Caco-2 (cell line): ENCODE measurements around the gene EXOC2. TPM values are rescaled to one million over a fixed set of nuclear protein-coding genes. Genes with fewer than 3 reads are reported as not detected.

ENCODE experiments used
- BruUV-seq: library from RNA; stranded (reverse); fragments of 400-500 nt; replicated peaks from 2 replicates; lab custom pipeline; 2021; lab: Mats Ljungman, UMichigan
- CTCF ChIA-PET: fragments of 300-600 bp; sonication (Branson Sonifier 250); formaldehyde crosslinking; loops from one replicate; lab custom pipeline; 2022; ENCODE audit warnings: antibody characterized with exemption; lab: Charles Lee
- POLR2A ChIA-PET: fragments of 300-600 bp; sonication (Branson Sonifier 250); formaldehyde crosslinking; loops from one replicate; lab custom pipeline; 2022; ENCODE audit warnings: antibody characterized with exemption; lab: Charles Lee
- DNase-seq, 2 experiments: peaks; one replicate each; pipeline versions ENCODE4 v3.0.0 to v3.0.0-alpha.2; 2020 to 2022
- H3K27me3 ChIP-seq: replicated peaks from 2 replicates; pipeline ENCODE4 v1.6.0; 2011; ENCODE audit warnings: low read length; ENCODE audit not compliant: control insufficient read depth, insufficient read depth
- H3K36me3 ChIP-seq: 2 replicates; pipeline ENCODE4 v1.5.1; 2011; ENCODE audit warnings: low read length; ENCODE audit not compliant: control insufficient read depth, insufficient read depth
- H3K4me1 ChIP-seq: fragments of 250-450 bp; sonication (Bioruptor Pico); 2 replicates; pipeline ENCODE4 v1.5.1; 2020; ENCODE audit warnings: mild to moderate bottlenecking
- H3K4me3 ChIP-seq: 2 replicates; pipeline ENCODE4 v1.5.1; 2011; ENCODE audit warnings: low read depth, mild to moderate bottlenecking, control low read depth, low read length
- H3K9me3 ChIP-seq: fragments of 250-450 bp; sonication (Bioruptor Pico); 2 replicates; pipeline ENCODE4 v1.5.1; 2020; ENCODE audit warnings: mild to moderate bottlenecking, moderate library complexity
- H3K27ac Mint-ChIP-seq: one replicate; pipeline ENCODE4 v1.8.0; 2022; ENCODE audit warnings: mixed read lengths; ENCODE audit not compliant: unreplicated experiment
- H3K27me3 Mint-ChIP-seq: one replicate; pipeline ENCODE4 v1.8.0; 2022; ENCODE audit warnings: mixed read lengths; ENCODE audit not compliant: insufficient read depth, unreplicated experiment
- H3K36me3 Mint-ChIP-seq: one replicate; pipeline ENCODE4 v1.8.0; 2022; ENCODE audit warnings: mild to moderate bottlenecking, mixed read lengths; ENCODE audit not compliant: insufficient read depth, unreplicated experiment
- H3K4me1 Mint-ChIP-seq: one replicate; pipeline ENCODE4 v1.8.0; 2022; ENCODE audit warnings: low read depth, mixed read lengths; ENCODE audit not compliant: unreplicated experiment
- H3K4me3 Mint-ChIP-seq: one replicate; pipeline ENCODE4 v1.8.0; 2022; ENCODE audit warnings: mild to moderate bottlenecking, moderate library complexity, mixed read lengths; ENCODE audit not compliant: unreplicated experiment
- H3K9me3 Mint-ChIP-seq: one replicate; pipeline ENCODE4 v1.8.0; 2022; ENCODE audit warnings: mixed read lengths; ENCODE audit not compliant: unreplicated experiment
- intact Hi-C: fragments of 100-400 bp; cut with micrococcal nuclease; formaldehyde crosslinking; loops from one replicate; pipeline ENCODE4 v1.10.0; 2022; ENCODE audit not compliant: unreplicated experiment
- total RNA-seq: library from RNA; stranded (reverse); gene quantifications from 2 replicates; pipeline ENCODE4 v1.2.3, GENCODE V29; 2022
- TF ChIP-seq, protein P1 (sequence below), 2 experiments: fragments of 200-600 bp in 1 of 2; IDR thresholded peaks; 1 replicate in 1 of 2; 2 replicates in 1 of 2; pipeline versions ENCODE4 v1.5.1 to v1.8.0; 2011 to 2022; ENCODE audit warnings: antibody characterized with exemption in 1 of 2, control low read depth in 1 of 2, inconsistent platforms in 1 of 2, low read depth in 1 of 2, low read length in 1 of 2, mild to moderate bottlenecking in 1 of 2, moderate library complexity in 1 of 2; ENCODE audit not compliant: insufficient read depth in 1 of 2, severe bottlenecking in 1 of 2, unreplicated experiment in 1 of 2

Gene EXOC2
- total RNA-seq, 1 experiment from 2014 or later: 21.4 TPM

DNA sequence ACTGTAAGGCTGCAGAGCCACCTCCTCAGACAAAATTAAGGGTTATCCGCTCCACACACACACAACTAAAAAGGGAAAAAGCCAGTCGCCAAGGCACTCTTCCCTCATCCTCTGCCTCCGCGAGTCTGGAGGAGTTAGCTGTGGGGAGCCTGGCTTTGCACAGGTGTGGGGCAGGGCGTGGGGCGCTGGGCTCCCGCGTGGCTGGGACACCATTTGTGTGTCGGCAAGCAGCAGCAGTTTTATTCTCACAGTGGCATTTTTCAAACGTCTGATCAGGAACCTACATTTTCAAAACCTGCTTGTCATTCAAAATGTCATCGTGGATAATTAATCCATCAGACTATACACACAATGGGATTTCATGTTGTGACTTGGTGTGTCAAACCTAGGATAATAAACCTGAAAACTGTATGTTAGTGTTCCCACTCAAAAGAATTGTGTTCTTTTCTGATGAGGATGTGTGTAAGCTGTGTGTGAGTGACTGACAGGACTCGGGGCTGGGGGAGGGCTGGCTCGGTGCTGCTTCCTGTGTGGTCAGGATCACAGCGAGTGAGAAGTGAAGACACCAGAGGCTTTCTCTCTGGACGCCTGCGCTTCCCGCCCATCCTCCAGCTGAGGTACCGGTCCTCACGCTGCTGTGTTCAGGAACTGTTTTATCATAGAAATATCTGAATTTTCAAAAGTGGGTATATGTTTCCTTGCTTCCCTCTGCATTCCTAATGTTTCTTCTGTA is 218.3 kb downstream of the EXOC2 start:
- no peak for DNase-seq
- Mint-ChIP-seq H3K36me3 (no peaks in the 10 kb centered on the region), H3K27me3 (peaks cover 5% of the 10 kb centered on the region), H3K27ac (no peak overlapping the region), H3K4me1 (no peaks in the 10 kb centered on the region), H3K4me3 (no peak overlapping the region), H3K9me3 (no peaks in the 10 kb centered on the region)
- no peaks in the 10 kb centered on the region for H3K36me3 ChIP-seq
- TF ChIP-seq, protein P1, sequence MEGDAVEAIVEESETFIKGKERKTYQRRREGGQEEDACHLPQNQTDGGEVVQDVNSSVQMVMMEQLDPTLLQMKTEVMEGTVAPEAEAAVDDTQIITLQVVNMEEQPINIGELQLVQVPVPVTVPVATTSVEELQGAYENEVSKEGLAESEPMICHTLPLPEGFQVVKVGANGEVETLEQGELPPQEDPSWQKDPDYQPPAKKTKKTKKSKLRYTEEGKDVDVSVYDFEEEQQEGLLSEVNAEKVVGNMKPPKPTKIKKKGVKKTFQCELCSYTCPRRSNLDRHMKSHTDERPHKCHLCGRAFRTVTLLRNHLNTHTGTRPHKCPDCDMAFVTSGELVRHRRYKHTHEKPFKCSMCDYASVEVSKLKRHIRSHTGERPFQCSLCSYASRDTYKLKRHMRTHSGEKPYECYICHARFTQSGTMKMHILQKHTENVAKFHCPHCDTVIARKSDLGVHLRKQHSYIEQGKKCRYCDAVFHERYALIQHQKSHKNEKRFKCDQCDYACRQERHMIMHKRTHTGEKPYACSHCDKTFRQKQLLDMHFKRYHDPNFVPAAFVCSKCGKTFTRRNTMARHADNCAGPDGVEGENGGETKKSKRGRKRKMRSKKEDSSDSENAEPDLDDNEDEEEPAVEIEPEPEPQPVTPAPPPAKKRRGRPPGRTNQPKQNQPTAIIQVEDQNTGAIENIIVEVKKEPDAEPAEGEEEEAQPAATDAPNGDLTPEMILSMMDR (IDR thresholded peaks at IDR 0.05; ENCODE audit: insufficient read depth in 1 of 2, low read depth in 1 of 2, low read length in 1 of 2, severe bottlenecking in 1 of 2, unreplicated experiment in 1 of 2): no peak
- H3K4me3 ChIP-seq: no peak overlapping the region
- no peaks in the 10 kb centered on the region for H3K27me3 ChIP-seq
- POLR2A ChIA-PET: no interaction called here
- intact Hi-C loops: no loop called here
- H3K9me3 ChIP-seq: no peaks in the 10 kb centered on the region
- BruUV-seq: no TSS peak
- H3K4me1 ChIP-seq: no peaks in the 10 kb centered on the region
- CTCF ChIA-PET: no interaction called here

DNA sequence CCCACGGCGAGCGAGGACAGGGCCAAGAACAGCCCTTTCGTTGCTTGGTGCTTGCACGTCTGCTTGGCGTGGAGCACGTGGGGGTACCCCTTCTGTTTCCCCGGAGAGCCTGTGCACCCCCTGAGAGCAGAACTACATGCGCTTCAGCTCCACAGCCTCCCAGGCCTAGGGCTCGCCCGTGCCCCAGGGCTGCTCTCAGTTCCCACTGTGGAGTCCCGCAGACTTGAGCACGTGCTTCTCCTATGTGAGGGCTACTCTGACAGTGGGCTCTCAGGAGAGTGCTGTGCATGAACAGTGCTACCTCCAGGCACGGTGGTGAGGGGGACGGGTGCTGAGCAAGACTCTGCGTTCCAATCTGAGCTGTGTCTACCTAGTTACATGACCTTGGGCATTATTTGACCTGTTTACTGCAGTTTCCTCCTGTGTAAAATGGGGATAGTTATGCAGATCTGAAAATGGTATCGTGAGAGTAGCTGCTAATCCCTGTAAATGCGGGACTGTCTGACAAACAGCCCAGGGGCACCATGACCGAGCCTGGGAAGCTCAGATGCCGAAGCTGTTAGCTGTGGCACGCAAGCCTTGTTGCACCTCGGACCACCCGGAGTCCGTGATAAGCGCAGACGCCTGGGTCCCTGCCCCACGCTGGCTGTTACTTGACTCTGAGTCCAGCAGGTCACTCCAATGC is 219.0 kb downstream of the EXOC2 start:
- H3K27me3 ChIP-seq: no peaks in the 10 kb centered on the region
- Mint-ChIP-seq H3K9me3 (no peaks in the 10 kb centered on the region), H3K27me3 (peaks cover 5% of the 10 kb centered on the region), H3K36me3 (peaks cover 3% of the 10 kb centered on the region), H3K27ac (no peak overlapping the region), H3K4me1 (no peaks in the 10 kb centered on the region), H3K4me3 (no peak overlapping the region)
- DNase-seq: no peak
- CTCF ChIA-PET: interaction anchor here (0.6 kb wide), 1 partner anchor 951 kb away, joined by 3 read pairs; no protein-coding TSS in a partner anchor
- intact Hi-C loops: no loop called here
- H3K4me1 ChIP-seq: no peaks in the 10 kb centered on the region
- TF ChIP-seq, protein P1 (IDR thresholded peaks at IDR 0.05; ENCODE audit: insufficient read depth in 1 of 2, low read depth in 1 of 2, low read length in 1 of 2, severe bottlenecking in 1 of 2, unreplicated experiment in 1 of 2): no peak
- no peak overlapping the region for H3K4me3 ChIP-seq
- BruUV-seq: no TSS peak
- H3K36me3 ChIP-seq: no peaks in the 10 kb centered on the region
- H3K9me3 ChIP-seq: no peaks in the 10 kb centered on the region
- POLR2A ChIA-PET: no interaction called here

DNA sequence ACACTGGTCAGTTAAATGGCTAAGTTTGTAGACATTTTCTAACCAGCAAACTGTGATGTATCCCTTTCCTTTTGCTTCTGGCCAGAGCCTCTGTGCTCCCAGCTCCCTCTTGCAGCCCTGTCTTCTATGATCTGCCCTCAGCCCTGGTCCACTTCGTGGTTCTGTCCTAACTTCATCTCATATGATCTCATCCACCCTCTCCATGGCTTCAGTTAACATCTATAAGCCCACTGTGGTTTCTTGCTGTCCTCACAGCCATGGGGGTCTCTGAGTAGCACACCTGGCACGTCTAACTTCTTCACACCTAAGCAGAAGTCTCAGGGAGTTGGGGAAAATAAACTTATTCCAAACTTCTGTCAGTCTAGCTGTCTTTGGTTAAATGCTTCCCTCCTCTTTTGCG is 219.6 kb downstream of the EXOC2 start:
- Mint-ChIP-seq H3K27ac (no peak overlapping the region), H3K4me3 (no peak overlapping the region), H3K27me3 (peaks cover 5% of the 10 kb centered on the region), H3K4me1 (no peaks in the 10 kb centered on the region), H3K36me3 (peaks cover 5% of the 10 kb centered on the region), H3K9me3 (no peaks in the 10 kb centered on the region)
- Histone ChIP-seq H3K4me1 (no peaks in the 10 kb centered on the region), H3K4me3 (no peak overlapping the region), H3K9me3 (no peaks in the 10 kb centered on the region), H3K36me3 (no peaks in the 10 kb centered on the region), H3K27me3 (no peaks in the 10 kb centered on the region)
- no peak for DNase-seq
- CTCF ChIA-PET: interaction anchor here (0.6 kb wide), 1 partner anchor 951 kb away, joined by 3 read pairs; no protein-coding TSS in a partner anchor
- POLR2A ChIA-PET: no interaction called here
- TF ChIP-seq, protein P1 (IDR thresholded peaks at IDR 0.05; ENCODE audit: insufficient read depth in 1 of 2, low read depth in 1 of 2, low read length in 1 of 2, severe bottlenecking in 1 of 2, unreplicated experiment in 1 of 2): no peak
- intact Hi-C loops: no loop called here
- BruUV-seq: no TSS peak
